OCI-LY7 (cell line): ENCODE results near the gene GJB4.

ENCODE experiments used
- CTCF ChIP-seq: fragments of 200-600 bp; sonication (generic); conservative IDR thresholded peaks from 2 replicates; pipeline ENCODE4 v1.5.1; 2014; ENCODE audit warnings: mild to moderate bottlenecking, antibody characterized with exemption, low read length, moderate library complexity, mixed read lengths
- EZH2phosphoT487 ChIP-seq: fragments of 200-600 bp; sonication (generic); IDR thresholded peaks from 2 replicates; pipeline ENCODE4 v1.6.1; 2018; ENCODE audit warnings: low read depth, borderline replicate concordance, mild to moderate bottlenecking, mixed run types, antibody characterized with exemption, low read length, moderate library complexity, mixed read lengths

GRCh38 chr1:34740161-34740868 lies 19.2 kb upstream of the GJB4 start:
- TF ChIP-seq CTCF (no peak), EZH2phosphoT487 (no peak)
